RWPE2 (cell line): Measurements from ENCODE around the gene CDC42EP2.

Source experiments
- ATAC-seq: fragments of 200-7000 bp; cut with Tn5 transposase; 3 replicates; pipeline ENCODE4 v1.9.1; 2021; ENCODE audit warnings: low read depth
- DNase-seq: peaks from one replicate; pipeline ENCODE4 v3.0.0-alpha.2; 2020; ENCODE audit warnings: low spot score
- H3K27ac ChIP-seq: fragments of 450-650 bp; 2 replicates; pipeline ENCODE4 v1.5.1; 2017; ENCODE audit warnings: mild to moderate bottlenecking; ENCODE audit not compliant: poor library complexity, severe bottlenecking
- H3K27me3 ChIP-seq: fragments of 250-450 bp; sonication (Bioruptor Pico); 2 replicates; pipeline ENCODE4 v1.5.1; 2021; ENCODE audit warnings: mild to moderate bottlenecking, moderate library complexity; ENCODE audit not compliant: insufficient read depth, poor library complexity, severe bottlenecking
- H3K36me3 ChIP-seq: fragments of 250-450 bp; sonication (Bioruptor Pico); 2 replicates; pipeline ENCODE4 v1.5.1; 2020; ENCODE audit warnings: low read depth, mild to moderate bottlenecking, moderate library complexity
- H3K4me1 ChIP-seq: fragments of 250-450 bp; sonication (Bioruptor Pico); 2 replicates; pipeline ENCODE4 v1.5.1; 2021; ENCODE audit warnings: mild to moderate bottlenecking, moderate library complexity; ENCODE audit not compliant: insufficient read depth, poor library complexity, severe bottlenecking
- H3K4me3 ChIP-seq: fragments of 250-450 bp; sonication (Bioruptor Pico); 2 replicates; pipeline ENCODE4 v1.5.1; 2021; ENCODE audit warnings: mild to moderate bottlenecking, moderate library complexity; ENCODE audit not compliant: severe bottlenecking
- H3K9me3 ChIP-seq: fragments of 250-450 bp; sonication (Bioruptor Pico); 2 replicates; pipeline ENCODE4 v1.5.1; 2021; ENCODE audit warnings: mild to moderate bottlenecking, moderate library complexity; ENCODE audit not compliant: severe bottlenecking
- CTCF ChIP-seq: fragments of 450-650 bp; IDR thresholded peaks from one replicate; pipeline ENCODE4 v1.5.1; 2017; ENCODE audit warnings: mild to moderate bottlenecking, moderate library complexity; ENCODE audit not compliant: poor library complexity, severe bottlenecking

CDC42EP2 gene

GRCh38 chr11:65297026-65297672, 17.5 kb upstream of the CDC42EP2 start:
- Histone ChIP-seq H3K27me3 (no peaks in the 10 kb centered on the region), H3K36me3 (peaks cover 62% of the 10 kb centered on the region), H3K4me3 (no peak overlapping the region), H3K4me1 (no peaks in the 10 kb centered on the region), H3K9me3 (no peaks in the 10 kb centered on the region), H3K27ac (no peak overlapping the region)
- no peak for ATAC-seq
- no peak for DNase-seq
- TF ChIP-seq CTCF: no peak

GRCh38 chr11:65298131-65298535, 16.5 kb upstream of the CDC42EP2 start:
- ATAC-seq: no peak
- H3K4me3 ChIP-seq: no peak overlapping the region
- no peaks in the 10 kb centered on the region for H3K9me3 ChIP-seq
- TF ChIP-seq CTCF: no peak
- no peak overlapping the region for H3K27ac ChIP-seq
- H3K36me3 ChIP-seq: peaks cover 52% of the 10 kb centered on the region
- no peaks in the 10 kb centered on the region for H3K4me1 ChIP-seq
- DNase-seq: no peak
- no peaks in the 10 kb centered on the region for H3K27me3 ChIP-seq

GRCh38 chr11:65298655-65299179, 15.9 kb upstream of the CDC42EP2 start:
- no peaks in the 10 kb centered on the region for H3K9me3 ChIP-seq
- H3K27me3 ChIP-seq: no peaks in the 10 kb centered on the region
- no peak overlapping the region for H3K27ac ChIP-seq
- DNase-seq: no peak
- no peak for TF ChIP-seq CTCF
- no peak overlapping the region for H3K4me3 ChIP-seq
- ATAC-seq: no peak
- no peaks in the 10 kb centered on the region for H3K4me1 ChIP-seq
- peaks cover 50% of the 10 kb centered on the region for H3K36me3 ChIP-seq

- peaks cover 31% of the 10 kb centered on the region for H3K36me3 ChIP-seq
- TF ChIP-seq CTCF: no peak
- DNase-seq (no peak), ATAC-seq (no peak)
- no peaks in the 10 kb centered on the region for H3K27me3 ChIP-seq
- H3K4me3 ChIP-seq: no peak overlapping the region
- H3K27ac ChIP-seq: no peak overlapping the region
- no peaks in the 10 kb centered on the region for H3K9me3 ChIP-seq
- no peaks in the 10 kb centered on the region for H3K4me1 ChIP-seq
Observed at GRCh38 chr11:65300621-65301275, 13.9 kb upstream of the CDC42EP2 start.
